Esophagus squamous epithelium (tissue), 4 donors: ENCODE data around the gene KIF18B.

Experiments
- CTCF ChIP-seq, 6 experiments: fragments of 450-650 bp in 4 of 6; fragments of 200-600 bp in 2 of 6; sonication (generic) in 2 of 6; IDR thresholded peaks; one replicate each; pipeline ENCODE4 v1.5.1; 2016 to 2019; ENCODE audit warnings: antibody characterized with exemption in 6 of 6, mild to moderate bottlenecking in 4 of 6, moderate library complexity in 4 of 6
- POLR2A ChIP-seq, 4 donors: fragments of 450-650 bp; IDR thresholded peaks; one replicate each; pipeline ENCODE4 v1.6.1; 2017; ENCODE audit warnings: antibody characterized with exemption in 4 of 4, mild to moderate bottlenecking in 4 of 4, moderate library complexity in 3 of 4

- TF ChIP-seq CTCF (IDR thresholded peaks at IDR 0.05) (no peak), POLR2A (IDR thresholded peaks at IDR 0.05) (no peak)
Measured at GRCh38 chr17:44912763-44913544, 34.6 kb downstream of the KIF18B start.
